Epithelial cell of proximal tubule (primary cell): Measurements from ENCODE around the gene MAPK6. TPM values are rescaled to one million over a fixed set of nuclear protein-coding genes. Genes with fewer than 3 reads are reported as not detected.
A peak's percentile ranks its signal among the peaks of the same experiment; 100 is the strongest.

Source experiments
- DNase-seq: peaks from one replicate; pipeline ENCODE4 v3.0.0-alpha.2; 2011; ENCODE audit warnings: low read depth
- H3K4me3 ChIP-seq: 2 replicates; pipeline ENCODE4 v1.5.1; 2011; ENCODE audit warnings: low read depth, mild to moderate bottlenecking, low read length
- total RNA-seq: library from RNA; depleted of rRNA; stranded (reverse); fragments of >200 nt; gene quantifications from 2 replicates; pipeline ENCODE4 v1.2.3, GENCODE V29; 2015
- TF ChIP-seq, protein P1 (sequence below): conservative IDR thresholded peaks from 2 replicates; pipeline ENCODE4 v1.5.1; 2012; ENCODE audit warnings: low read depth, mild to moderate bottlenecking, low read length

Gene MAPK6
- total RNA-seq, 1 donor from 2014 or later, result 32.6 TPM

- TF ChIP-seq, protein P1, sequence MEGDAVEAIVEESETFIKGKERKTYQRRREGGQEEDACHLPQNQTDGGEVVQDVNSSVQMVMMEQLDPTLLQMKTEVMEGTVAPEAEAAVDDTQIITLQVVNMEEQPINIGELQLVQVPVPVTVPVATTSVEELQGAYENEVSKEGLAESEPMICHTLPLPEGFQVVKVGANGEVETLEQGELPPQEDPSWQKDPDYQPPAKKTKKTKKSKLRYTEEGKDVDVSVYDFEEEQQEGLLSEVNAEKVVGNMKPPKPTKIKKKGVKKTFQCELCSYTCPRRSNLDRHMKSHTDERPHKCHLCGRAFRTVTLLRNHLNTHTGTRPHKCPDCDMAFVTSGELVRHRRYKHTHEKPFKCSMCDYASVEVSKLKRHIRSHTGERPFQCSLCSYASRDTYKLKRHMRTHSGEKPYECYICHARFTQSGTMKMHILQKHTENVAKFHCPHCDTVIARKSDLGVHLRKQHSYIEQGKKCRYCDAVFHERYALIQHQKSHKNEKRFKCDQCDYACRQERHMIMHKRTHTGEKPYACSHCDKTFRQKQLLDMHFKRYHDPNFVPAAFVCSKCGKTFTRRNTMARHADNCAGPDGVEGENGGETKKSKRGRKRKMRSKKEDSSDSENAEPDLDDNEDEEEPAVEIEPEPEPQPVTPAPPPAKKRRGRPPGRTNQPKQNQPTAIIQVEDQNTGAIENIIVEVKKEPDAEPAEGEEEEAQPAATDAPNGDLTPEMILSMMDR, result no peak
- H3K4me3 ChIP-seq, result peak overlapping the region; percentile 71
- no peak for DNase-seq
Measured at GRCh38 chr15:52019394-52020220, 588 bp downstream of the MAPK6 start.

DNA sequence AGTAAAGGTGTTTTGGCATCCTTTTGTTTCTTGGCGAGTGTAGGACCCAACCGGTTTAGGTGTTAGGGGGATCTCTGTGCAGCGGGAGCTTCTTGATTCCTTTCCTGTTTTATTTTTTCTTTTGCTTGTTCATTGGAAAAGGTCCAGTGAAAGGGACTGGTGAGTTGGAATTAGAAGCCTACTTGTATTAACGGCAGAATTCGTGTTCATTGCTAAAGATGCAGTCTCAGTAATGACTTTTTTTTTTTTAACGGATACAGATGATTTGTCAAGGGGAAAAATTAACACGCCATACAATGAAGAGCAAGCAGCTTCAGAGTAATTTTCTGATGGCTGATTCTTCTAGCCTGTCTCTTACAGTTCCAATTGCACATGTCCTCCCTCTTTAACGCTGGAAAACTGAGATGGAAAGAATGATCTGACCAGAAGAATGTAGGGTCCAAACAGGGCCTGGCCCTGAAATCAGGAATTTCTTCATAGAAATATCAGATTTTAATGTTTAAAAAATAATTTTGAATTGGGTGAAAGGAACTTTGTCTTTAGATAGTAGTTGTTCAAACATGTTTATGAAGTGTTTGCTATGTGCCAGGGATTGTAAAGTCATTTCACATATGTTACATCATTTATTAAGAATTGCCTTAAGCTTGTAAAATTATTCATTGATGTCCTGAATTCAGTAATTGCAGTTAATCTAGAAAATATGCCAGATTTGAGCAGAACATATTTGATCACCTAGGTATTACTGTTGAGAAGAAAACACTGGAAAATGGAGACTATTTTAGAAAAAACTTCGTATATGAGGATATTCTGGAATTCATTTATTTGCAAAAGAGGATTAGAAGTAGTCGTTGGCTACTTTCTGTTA, 1.4 kb downstream of the MAPK6 start:
- H3K4me3 ChIP-seq, result peak overlapping the region; percentile 71
- DNase-seq, result no peak
- TF ChIP-seq, protein P1, result no peak

DNA sequence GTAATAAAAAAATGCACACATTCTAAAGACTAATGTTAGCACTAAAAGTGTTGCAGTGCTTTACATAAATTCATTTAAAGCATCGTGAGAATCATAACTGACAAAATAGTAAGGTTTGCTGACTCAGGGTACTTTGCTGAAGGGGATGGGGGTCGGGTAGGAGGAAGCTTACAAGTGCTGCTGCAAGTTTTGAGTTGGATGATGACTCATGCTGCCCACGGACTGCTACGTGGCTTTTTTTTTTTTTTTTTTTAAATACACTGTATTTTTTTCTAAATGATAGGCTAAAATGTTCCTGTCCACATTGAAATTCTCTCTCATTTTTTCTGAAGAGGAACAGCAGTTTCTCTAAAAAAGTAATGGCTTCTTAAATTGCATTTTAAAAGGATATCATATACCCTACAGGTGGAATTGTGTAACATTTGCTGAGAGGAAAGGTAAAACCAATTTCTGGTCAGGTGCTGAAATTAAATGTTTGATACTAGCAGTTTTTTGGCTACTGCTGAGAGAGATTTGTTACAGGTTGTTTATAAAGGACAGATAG, 2.2 kb downstream of the MAPK6 start:
- no peak for DNase-seq
- TF ChIP-seq, protein P1, result no peak
- peak overlapping the region; percentile 71 for H3K4me3 ChIP-seq

- TF ChIP-seq, protein P1, result no peak
- H3K4me3 ChIP-seq, result peak overlapping the region; percentile 71
- no peak for DNase-seq
Measured at GRCh38 chr15:52021892-52022540, 3.0 kb downstream of the MAPK6 start.

DNA sequence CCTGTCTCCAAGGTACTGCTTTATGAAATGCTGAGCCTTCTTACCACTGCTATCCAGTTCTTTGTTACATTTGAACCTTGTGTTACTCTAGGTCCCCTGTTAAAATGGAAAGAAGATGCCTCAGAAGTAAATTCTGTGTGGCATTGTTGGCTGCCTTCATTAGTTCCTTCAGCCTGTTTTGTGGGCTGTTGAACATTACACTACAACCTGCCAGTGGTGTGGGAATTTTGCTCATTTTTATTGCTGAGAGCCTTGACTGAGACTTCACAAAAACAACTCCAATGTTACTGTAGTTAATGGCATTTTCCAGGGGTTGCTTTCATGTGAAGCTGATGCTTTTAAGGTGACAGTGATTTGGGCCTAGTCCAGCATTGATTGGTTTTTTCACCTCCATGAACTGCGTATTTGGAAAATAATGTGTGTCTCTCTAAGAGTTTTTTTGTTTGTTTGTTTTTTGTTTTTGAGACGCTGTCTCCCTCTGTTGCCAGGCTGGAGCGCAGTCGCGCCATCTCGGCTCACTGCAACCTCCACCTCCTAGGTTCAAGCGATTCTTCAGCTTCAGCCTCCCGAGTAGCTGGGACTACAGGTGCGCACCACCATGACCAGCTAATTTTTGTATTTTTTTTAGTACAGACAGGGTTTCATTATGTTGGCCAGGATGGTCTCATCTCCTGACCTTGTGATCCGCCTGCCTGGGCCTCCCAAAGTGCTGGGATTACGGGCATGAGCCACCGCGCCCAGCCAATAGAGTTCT, 4.3 kb downstream of the MAPK6 start:
- no peak for DNase-seq
- TF ChIP-seq, protein P1, result no peak
- no peak overlapping the region for H3K4me3 ChIP-seq
